ENCODE measurements around the gene NHERF1.

The NHERF1 gene

GRCh38 chr17:74797824-74798223 is 49.4 kb downstream of the NHERF1 start:
- ATAC-seq = peak; percentile 85
- no peak for TF ChIP-seq TCF4 (CRISPR knock-in tag; IDR thresholded peaks at IDR 0.05; ENCODE audit: borderline replicate concordance)
- TF ChIP-seq PATZ1 (CRISPR knock-in tag; IDR thresholded peaks at IDR 0.05; ENCODE audit: borderline replicate concordance) = no peak
- TF ChIP-seq ISL1 (CRISPR knock-in tag; IDR thresholded peaks at IDR 0.05) = no peak
- TF ChIP-seq TSHZ2 (CRISPR knock-in tag; IDR thresholded peaks at IDR 0.05) = no peak
- no peak for TF ChIP-seq TOX (CRISPR knock-in tag; IDR thresholded peaks at IDR 0.05; ENCODE audit: borderline replicate concordance)
- TF ChIP-seq ZNF70 (CRISPR knock-in tag; IDR thresholded peaks at IDR 0.05) = no peak
- no peak for TF ChIP-seq ZNF565 (CRISPR knock-in tag; conservative IDR thresholded peaks at IDR 0.05; ENCODE audit: low read depth)
- no peak for TF ChIP-seq CSRNP3 (CRISPR knock-in tag; IDR thresholded peaks at IDR 0.05)
- no peak for TF ChIP-seq ZFP3 (CRISPR knock-in tag; IDR thresholded peaks at IDR 0.05)
- no peak for TF ChIP-seq ARNTL (CRISPR knock-in tag; IDR thresholded peaks at IDR 0.05; ENCODE audit: borderline replicate concordance, low read depth)
- TF ChIP-seq RARB (CRISPR knock-in tag; IDR thresholded peaks at IDR 0.05) = no peak
- TF ChIP-seq POU6F1 (CRISPR knock-in tag; IDR thresholded peaks at IDR 0.05; ENCODE audit: borderline replicate concordance, low read depth) = no peak
- TF ChIP-seq ZNF8 (CRISPR knock-in tag; IDR thresholded peaks at IDR 0.05) = no peak
- no peak for TF ChIP-seq ZC3H10 (CRISPR knock-in tag; IDR thresholded peaks at IDR 0.05)
- TF ChIP-seq SNAI2 (CRISPR knock-in tag; IDR thresholded peaks at IDR 0.05) = no peak
- TF ChIP-seq GLIS3 (CRISPR knock-in tag; IDR thresholded peaks at IDR 0.05) = no peak
- no peak for TF ChIP-seq CSDC2 (CRISPR knock-in tag; IDR thresholded peaks at IDR 0.05)
- TF ChIP-seq OSR1 (CRISPR knock-in tag; IDR thresholded peaks at IDR 0.05) = no peak

- ATAC-seq = peak; percentile 93
- no peak for TF ChIP-seq POU6F1 (CRISPR knock-in tag; IDR thresholded peaks at IDR 0.05; ENCODE audit: borderline replicate concordance, low read depth)
- TF ChIP-seq TSHZ2 (CRISPR knock-in tag; IDR thresholded peaks at IDR 0.05) = no peak
- TF ChIP-seq OSR1 (CRISPR knock-in tag; IDR thresholded peaks at IDR 0.05) = no peak
- TF ChIP-seq RARB (CRISPR knock-in tag; IDR thresholded peaks at IDR 0.05) = no peak
- TF ChIP-seq CSRNP3 (CRISPR knock-in tag; IDR thresholded peaks at IDR 0.05) = no peak
These were observed 49.8 kb downstream of the NHERF1 start for GRCh38 chr17:74798239-74798707.

All from SK-N-SH treated with all-trans-retinoic acid at 6 μM for 48 hours (cell line).